DOHH2 (cell line): ENCODE data around the gene KIF1A.

ENCODE experiments used
- CTCF ChIP-seq: fragments of 200-600 bp; sonication (generic); IDR thresholded peaks from one replicate; pipeline ENCODE4 v1.5.1; 2014; ENCODE audit warnings: antibody characterized with exemption, mild to moderate bottlenecking, low read depth, low read length; ENCODE audit not compliant: poor library complexity, severe bottlenecking
- EZH2phosphoT487 ChIP-seq: fragments of 200-600 bp; sonication (generic); IDR thresholded peaks from 2 replicates; pipeline ENCODE4 v1.6.1; 2017; ENCODE audit warnings: borderline replicate concordance, mild to moderate bottlenecking, antibody characterized with exemption, low read length, moderate library complexity, mixed read lengths

- TF ChIP-seq CTCF (no peak), EZH2phosphoT487 (no peak)
Measured at GRCh38 chr2:240708457-240708856, 111.6 kb downstream of the KIF1A start.
